K562 (cell line): ENCODE results near the gene SLC9C2. TPM values are rescaled to one million over a fixed set of nuclear protein-coding genes. Genes with fewer than 3 reads are reported as not detected.

Experiments used
- ARID3B ChIP-seq: fragments of 250-450 bp; sonication (Bioruptor Pico); IDR thresholded peaks from 2 replicates; pipeline ENCODE4 v1.4.0; 2020; ENCODE audit warnings: borderline replicate concordance
- FOXK2 ChIP-seq, 2 experiments: fragments of 450-650 bp; IDR thresholded peaks in 1 of 2; conservative IDR thresholded peaks in 1 of 2; 2 replicates each; pipeline ENCODE4 v1.6.1; 2016; ENCODE audit warnings: low read depth in 2 of 2, mild to moderate bottlenecking in 1 of 2
- GATAD2A ChIP-seq: fragments of 450-650 bp; IDR thresholded peaks from 2 replicates; pipeline ENCODE4 v1.6.1; 2017
- GTF2A2 ChIP-seq: IDR thresholded peaks from 2 replicates; pipeline ENCODE4 v1.6.1; 2016; ENCODE audit warnings: mild to moderate bottlenecking, missing genetic modification characterization, missing compliant biosample characterization
- GTF2F1 ChIP-seq: IDR thresholded peaks from 2 replicates; pipeline ENCODE4 v1.6.1; 2011; ENCODE audit warnings: low read depth, low read length, improper control_type of control experiment
- HSF4 ChIP-seq: fragments of 250-450 bp; sonication (Bioruptor Pico); IDR thresholded peaks from 2 replicates; pipeline ENCODE4 v2.1.2; 2022; ENCODE audit warnings: mild to moderate bottlenecking, moderate library complexity, borderline replicate concordance
- KDM4B ChIP-seq, 2 experiments: fragments of 450-650 bp in 1 of 2; sonication (generic) in 1 of 2; IDR thresholded peaks; 2 replicates each; pipeline ENCODE4 v1.6.1; 2016 to 2017; ENCODE audit warnings: borderline replicate concordance in 2 of 2, antibody characterized with exemption in 1 of 2, low read depth in 1 of 2, mild to moderate bottlenecking in 1 of 2
- MEF2D ChIP-seq: conservative IDR thresholded peaks from 2 replicates; pipeline ENCODE4 v1.6.1; 2016; ENCODE audit warnings: low read depth, missing genetic modification characterization, missing compliant biosample characterization
- PTRF ChIP-seq: fragments of 450-650 bp; IDR thresholded peaks from 2 replicates; pipeline ENCODE4 v1.6.1; 2016; ENCODE audit warnings: mild to moderate bottlenecking, missing genetic modification characterization, missing compliant biosample characterization
- RAD21 ChIP-seq, 2 experiments: fragments of 250-450 bp in 1 of 2; fragments of 450-650 bp in 1 of 2; sonication (Bioruptor Pico) in 1 of 2; formaldehyde crosslinking in 1 of 2; IDR thresholded peaks in 1 of 2; conservative IDR thresholded peaks in 1 of 2; 2 replicates each; pipeline versions ENCODE4 v1.4.0 to v1.8.0; 2020 to 2022; ENCODE audit warnings: mild to moderate bottlenecking in 2 of 2, moderate library complexity in 1 of 2
- SIN3A ChIP-seq, 2 experiments: fragments of 150-350 bp in 1 of 2; IDR thresholded peaks; 2 replicates each; pipeline ENCODE4 v1.6.1; 2011 to 2016; ENCODE audit warnings: borderline replicate concordance in 2 of 2, low read depth in 2 of 2, low read length in 2 of 2, mild to moderate bottlenecking in 2 of 2, moderate library complexity in 2 of 2; ENCODE audit not compliant: control insufficient read depth in 1 of 2
- SMAD1 ChIP-seq: fragments of 150-350 bp; IDR thresholded peaks from 2 replicates; pipeline ENCODE4 v1.6.1; 2014; ENCODE audit warnings: low read length, low read depth; ENCODE audit not compliant: partially characterized antibody
- SP2 ChIP-seq: IDR thresholded peaks from 2 replicates; pipeline ENCODE4 v1.6.1; 2011; ENCODE audit warnings: mild to moderate bottlenecking, low read depth, low read length, moderate library complexity; ENCODE audit not compliant: poor library complexity, severe bottlenecking; ENCODE audit errors: extremely low read depth
- TEAD4 ChIP-seq, 2 experiments: sonication (generic) in 1 of 2; formaldehyde crosslinking in 1 of 2; IDR thresholded peaks; 2 replicates each; pipeline versions ENCODE4 v1.6.1 to v1.8.0; 2012 to 2022; ENCODE audit warnings: borderline replicate concordance in 1 of 2, inconsistent platforms in 1 of 2, low read length in 1 of 2, mild to moderate bottlenecking in 1 of 2, missing genetic modification reagents in 1 of 2
- ZNF318 ChIP-seq, 2 experiments: fragments of 450-650 bp; IDR thresholded peaks; 2 replicates each; pipeline ENCODE4 v1.6.1; 2016; ENCODE audit warnings: mild to moderate bottlenecking in 2 of 2, borderline replicate concordance in 1 of 2, low read depth in 1 of 2, moderate library complexity in 1 of 2
- ZNF347 ChIP-seq: fragments of 450-650 bp; formaldehyde crosslinking; IDR thresholded peaks from 2 replicates; pipeline ENCODE4 v1.4.0; 2020; ENCODE audit warnings: low read depth, mild to moderate bottlenecking, moderate library complexity
- ZNF699 ChIP-seq: fragments of 250-450 bp; sonication (Bioruptor Pico); IDR thresholded peaks from 2 replicates; pipeline ENCODE4 v1.8.0; 2021; ENCODE audit warnings: mild to moderate bottlenecking, moderate library complexity; ENCODE audit not compliant: insufficient replicate concordance
- ZNF707 ChIP-seq: fragments of 250-450 bp; sonication (Bioruptor Pico); conservative IDR thresholded peaks from 2 replicates; pipeline ENCODE4 v1.8.0; 2022; ENCODE audit warnings: inconsistent platforms, mild to moderate bottlenecking, moderate library complexity
- polyA plus RNA-seq, 8 experiments: library from polyadenylated mRNA; depleted of rRNA in 4 of 8; stranded (reverse) in 5 of 8; unstranded in 3 of 8; fragments of >200 nt; fragmentation: Nextera tagmentation in 2 of 8; fragmentation: Illumina TruSeq in 1 of 8; extraction: Ambion mirVana in 2 of 8; extraction: Trizol in 1 of 8; gene quantifications; 2 replicates each; pipeline versions ENCODE4 v1.2.1 to v1.2.3, GENCODE V29; 2011 to 2014; ENCODE audit warnings: inconsistent platforms in 1 of 8, missing spikeins in 1 of 8
- total RNA-seq, 7 experiments: library from RNA; depleted of rRNA in 6 of 7; stranded (reverse); fragments of >200 nt in 6 of 7; fragmentation: Illumina TruSeq in 2 of 7; extraction: Trizol in 2 of 7; gene quantifications; 2 replicates each; pipeline versions ENCODE4 v1.2.1 to v1.2.3, GENCODE V29; 2011 to 2021; ENCODE audit warnings: low replicate concordance in 1 of 7

SLC9C2 gene
- total and polyA plus RNA-seq, 9 of the 15 experiments (the other 6 are each of a cell fraction or from before 2014, with no cell fraction given), result 0.11 to 0.22 (median 0.15) TPM; not detected in 5

- TF ChIP-seq ZNF318 (IDR thresholded peaks at IDR 0.05; ENCODE audit: borderline replicate concordance in 1 of 2, low read depth in 1 of 2), result no peak
- TF ChIP-seq SIN3A (IDR thresholded peaks at IDR 0.05; ENCODE audit: borderline replicate concordance in 2 of 2, control insufficient read depth in 1 of 2, low read depth in 2 of 2, low read length in 2 of 2), result no peak
- no peak for TF ChIP-seq GTF2F1
- TF ChIP-seq GATAD2A, result no peak
- TF ChIP-seq KDM4B (IDR thresholded peaks at IDR 0.05; ENCODE audit: borderline replicate concordance in 2 of 2, low read depth in 1 of 2), result no peak
- no peak for TF ChIP-seq SMAD1
- TF ChIP-seq ZNF347 (CRISPR knock-in tag), result no peak
- TF ChIP-seq RAD21 (CRISPR knock-in tag; conservative IDR thresholded peaks at IDR 0.05 in 1 of 2, IDR thresholded peaks at IDR 0.05 in 1 of 2), result no peak
- no peak for TF ChIP-seq PTRF
- TF ChIP-seq ZNF699, result no peak
- TF ChIP-seq MEF2D (tag), result no peak
- no peak for TF ChIP-seq TEAD4 (IDR thresholded peaks at IDR 0.05; ENCODE audit: low read length)
- no peak for TF ChIP-seq TEAD4 (CRISPR knock-in tag; IDR thresholded peaks at IDR 0.05; ENCODE audit: borderline replicate concordance)
- no peak for TF ChIP-seq HSF4
- no peak for TF ChIP-seq SP2
- TF ChIP-seq ARID3B (CRISPR knock-in tag), result no peak
- TF ChIP-seq GTF2A2 (tag), result no peak
- no peak for TF ChIP-seq ZNF707 (CRISPR knock-in tag)
- no peak for TF ChIP-seq FOXK2 (conservative IDR thresholded peaks at IDR 0.05 in 1 of 2, IDR thresholded peaks at IDR 0.05 in 1 of 2; ENCODE audit: low read depth in 2 of 2)
These were observed 123.2 kb downstream of the SLC9C2 start (continued) for GRCh38 chr1:173479649-173480048.
